Left kidney (tissue), 2 donors: ENCODE measurements around the gene HDAC4. TPM values are rescaled to one million over a fixed set of nuclear protein-coding genes. Genes with fewer than 3 reads are reported as not detected.

ENCODE experiments used
- DNase-seq: peaks from one replicate; pipeline ENCODE4 v3.0.0-alpha.2; 2013
- polyA plus RNA-seq: library from polyadenylated mRNA; unstranded; fragments of 120-200 nt; gene quantifications from one replicate; pipeline ENCODE4 v1.2.1, GENCODE V29; 2013; ENCODE audit not compliant: insufficient read length

HDAC4 gene
- polyA plus RNA-seq, 1 donor: 13.3 TPM

DNA sequence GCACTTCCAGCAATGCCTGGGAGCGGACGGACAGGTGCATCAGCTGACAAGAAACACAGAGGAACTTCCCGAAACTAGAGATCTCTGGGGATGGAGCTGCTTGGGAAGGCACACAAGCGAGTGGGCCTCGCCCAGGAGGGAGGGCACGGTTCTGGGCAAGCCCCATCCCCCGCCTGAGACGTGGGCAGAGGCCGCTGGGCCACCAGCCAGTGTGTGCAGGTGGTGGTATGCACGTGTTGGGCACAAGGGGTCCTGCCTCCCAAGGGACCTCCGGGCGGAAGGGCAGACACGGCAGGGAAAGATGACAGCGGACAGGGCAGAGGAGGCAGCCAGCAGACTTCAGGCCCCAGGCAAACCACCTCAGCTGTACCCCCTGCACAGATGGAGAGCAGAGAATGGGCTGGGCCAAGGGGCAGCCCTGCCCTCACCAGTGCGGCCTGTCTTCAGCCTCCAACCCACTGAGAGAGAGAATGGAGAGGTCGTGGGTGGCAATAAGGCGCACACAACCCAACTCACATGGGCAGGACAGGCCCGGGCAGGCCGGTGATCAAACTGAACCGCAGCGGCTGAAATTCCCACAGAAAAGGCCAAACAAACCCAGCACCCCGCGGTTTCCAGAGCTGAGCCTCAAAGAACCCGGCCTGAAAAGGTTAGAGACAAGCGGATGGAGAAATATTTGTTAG lies 51.2 kb downstream of the HDAC4 start:
- DNase-seq: no peak

DNA sequence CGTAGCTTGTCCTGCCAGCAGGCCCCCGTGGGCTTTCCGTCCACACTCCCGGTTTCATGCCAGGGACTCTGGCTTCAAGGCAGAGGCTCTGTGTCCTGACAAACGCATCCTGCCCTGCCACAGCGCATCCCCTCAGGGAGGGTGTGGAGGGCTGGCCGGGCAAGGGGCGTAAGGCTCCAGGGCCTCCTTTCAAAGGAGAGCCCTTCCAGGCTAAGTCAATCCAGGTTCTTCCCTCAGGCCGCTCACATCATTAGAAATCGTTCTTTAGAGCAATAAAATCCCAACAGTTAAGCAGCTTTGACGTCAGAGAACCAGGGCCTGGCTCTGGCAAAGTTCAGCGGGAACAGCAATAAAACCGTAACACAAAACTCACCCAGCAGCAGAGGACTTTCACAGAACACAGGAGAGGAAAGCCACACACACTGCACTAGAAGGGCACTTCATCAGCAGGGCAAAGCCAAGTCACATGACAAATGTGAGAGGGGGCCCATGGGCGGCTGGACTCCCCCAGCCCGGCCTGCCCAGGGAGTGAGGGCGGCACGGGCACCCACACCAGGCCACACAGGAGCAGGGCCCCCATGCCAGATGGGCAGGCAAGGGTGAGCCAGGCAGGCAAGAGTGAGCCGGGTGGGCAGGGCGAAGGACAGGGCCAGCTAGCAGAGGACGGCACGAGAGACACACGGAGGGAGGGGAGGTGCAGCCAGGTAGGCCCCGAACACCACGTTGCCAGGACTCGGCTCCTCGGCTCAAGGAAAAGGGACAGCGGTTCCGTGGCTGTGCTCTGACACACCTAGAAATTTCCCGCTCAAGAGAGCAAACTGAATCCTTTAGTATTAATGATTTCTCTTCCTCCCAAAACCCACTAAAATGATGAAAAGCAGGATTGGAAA lies 52.0 kb downstream of the HDAC4 start:
- DNase-seq: peak; percentile 64

DNA sequence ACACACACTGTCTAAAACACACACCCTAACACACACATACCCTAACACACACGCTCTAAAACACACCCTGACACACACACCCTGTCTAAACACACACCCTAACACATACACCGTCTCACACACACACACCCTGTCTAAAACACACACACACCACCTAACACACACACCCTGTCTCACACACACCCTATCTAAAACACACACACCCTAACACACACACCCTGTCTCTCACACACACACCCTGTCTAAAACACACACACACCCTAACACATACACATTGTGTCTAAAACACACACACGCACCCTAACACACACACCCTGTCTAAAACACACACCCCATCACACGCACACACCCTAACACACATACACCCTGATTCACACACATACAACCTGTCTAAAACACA lies 54.1 kb downstream of the HDAC4 start:
- DNase-seq: no peak

DNA sequence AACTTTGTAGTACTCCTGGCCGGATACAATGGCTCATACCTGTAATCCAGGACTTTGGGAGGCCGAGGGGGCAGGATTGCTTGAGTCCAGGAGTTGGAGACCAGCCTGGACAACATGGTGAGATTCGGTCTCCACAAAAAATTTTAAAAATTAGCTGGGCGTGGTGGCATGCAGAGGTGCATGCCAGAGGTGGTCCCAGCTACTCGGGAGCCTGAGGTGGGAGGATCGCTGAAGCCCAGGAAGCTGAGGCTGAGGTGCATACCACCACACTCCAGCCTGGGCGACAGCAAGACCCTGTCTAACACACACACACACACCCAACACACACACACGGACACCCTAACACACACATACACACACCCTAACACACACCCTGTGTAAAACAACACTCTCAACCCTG lies 55.6 kb downstream of the HDAC4 start:
- DNase-seq: no peak

DNA sequence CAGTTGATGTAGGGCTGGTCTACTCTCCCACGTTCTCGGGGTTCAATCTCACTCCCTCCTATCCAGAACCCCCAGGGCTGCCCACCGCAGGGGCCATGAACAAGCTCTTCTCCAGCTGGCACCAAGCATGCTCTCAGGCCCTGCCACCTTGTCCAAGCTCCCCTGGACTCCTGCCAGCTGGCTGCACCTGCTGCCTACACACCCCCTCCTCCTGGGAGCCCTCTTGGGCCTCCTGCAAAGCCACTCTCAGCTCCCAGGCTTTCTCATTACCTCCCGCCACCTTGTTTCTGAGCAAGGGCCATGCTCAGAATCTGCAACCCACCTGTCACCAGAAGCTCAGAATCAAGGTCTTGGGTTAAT lies 56.0 kb downstream of the HDAC4 start:
- no peak for DNase-seq

DNA sequence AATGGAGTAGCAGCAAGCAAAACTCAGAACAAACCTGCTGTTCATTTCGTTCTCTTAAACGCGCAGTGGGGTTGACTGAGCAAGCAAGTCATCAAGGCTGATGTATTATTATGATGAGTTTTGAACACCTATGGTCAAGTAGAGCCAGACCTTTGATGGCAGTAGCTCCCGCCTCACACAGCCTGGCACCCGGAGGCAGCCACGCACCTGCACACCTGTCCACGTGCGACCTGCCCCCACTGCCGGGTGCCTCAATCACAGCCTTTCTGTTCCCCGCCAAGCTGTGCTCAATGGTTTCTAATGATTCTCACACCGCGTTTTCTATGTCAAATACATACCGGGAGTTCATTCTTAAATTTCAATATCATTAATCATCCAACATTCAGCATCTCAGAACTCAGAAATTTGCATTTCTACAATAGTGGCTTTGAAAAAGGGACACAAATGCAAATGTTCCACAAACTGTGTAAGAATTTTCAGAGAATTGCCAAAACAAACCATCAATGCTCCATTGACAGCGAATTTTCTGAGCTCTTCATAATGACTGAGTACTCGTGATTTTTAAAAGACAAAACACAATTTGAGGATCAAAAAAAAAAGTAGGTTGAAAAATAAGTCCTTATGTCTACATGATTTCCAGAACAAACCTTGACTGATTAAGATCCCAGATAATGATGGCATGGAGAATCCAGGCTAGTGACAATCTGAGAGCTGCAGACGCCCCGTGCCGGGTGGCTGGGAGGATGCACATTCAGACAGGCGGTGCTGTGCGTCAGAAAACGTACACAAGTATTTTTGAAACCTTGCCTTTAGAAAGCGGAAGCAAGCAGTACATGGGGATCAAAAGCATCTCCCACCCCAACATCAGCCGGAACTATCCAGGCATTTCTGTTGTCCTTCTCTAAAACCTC lies 56.6 kb downstream of the HDAC4 start:
- no peak for DNase-seq

DNA sequence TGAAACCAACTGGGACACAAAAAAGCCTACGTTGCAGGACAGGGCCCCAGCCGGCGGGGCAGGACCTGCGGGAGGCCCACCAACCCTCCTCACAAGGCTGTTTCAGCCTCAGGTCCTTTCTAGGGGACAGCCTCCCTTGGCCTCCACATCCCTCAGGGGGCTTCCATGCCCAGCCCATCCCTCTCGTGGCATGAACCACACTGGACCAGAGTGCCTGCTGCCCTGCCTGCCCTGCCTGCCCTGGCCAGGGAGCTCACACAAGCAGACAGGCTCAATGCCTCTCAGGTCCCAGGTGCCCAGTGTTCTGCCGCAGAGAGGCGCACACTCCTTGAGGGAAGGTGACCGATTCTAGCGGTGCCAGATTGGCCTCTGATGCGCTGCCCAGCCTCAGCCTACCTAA lies 57.4 kb downstream of the HDAC4 start:
- DNase-seq: no peak

DNA sequence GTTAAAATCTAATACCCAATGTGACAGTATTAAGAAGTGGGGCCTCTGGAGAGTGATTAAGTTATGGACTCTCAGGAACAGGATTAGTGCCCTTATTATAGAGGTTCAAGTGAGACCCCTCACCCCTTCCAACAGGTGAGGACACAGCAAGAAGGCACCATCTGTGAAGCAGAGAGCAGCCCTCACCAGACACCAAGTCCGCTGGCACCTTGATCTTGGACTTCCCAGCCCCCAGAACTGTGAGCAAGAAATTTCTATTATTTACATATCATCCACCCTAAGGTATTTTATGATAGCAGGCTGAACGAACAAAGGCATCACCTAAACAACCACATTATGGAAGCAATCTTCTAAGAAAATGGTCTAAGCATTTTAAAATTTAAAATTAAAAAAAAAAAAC lies 59.0 kb downstream of the HDAC4 start:
- DNase-seq: no peak

DNA sequence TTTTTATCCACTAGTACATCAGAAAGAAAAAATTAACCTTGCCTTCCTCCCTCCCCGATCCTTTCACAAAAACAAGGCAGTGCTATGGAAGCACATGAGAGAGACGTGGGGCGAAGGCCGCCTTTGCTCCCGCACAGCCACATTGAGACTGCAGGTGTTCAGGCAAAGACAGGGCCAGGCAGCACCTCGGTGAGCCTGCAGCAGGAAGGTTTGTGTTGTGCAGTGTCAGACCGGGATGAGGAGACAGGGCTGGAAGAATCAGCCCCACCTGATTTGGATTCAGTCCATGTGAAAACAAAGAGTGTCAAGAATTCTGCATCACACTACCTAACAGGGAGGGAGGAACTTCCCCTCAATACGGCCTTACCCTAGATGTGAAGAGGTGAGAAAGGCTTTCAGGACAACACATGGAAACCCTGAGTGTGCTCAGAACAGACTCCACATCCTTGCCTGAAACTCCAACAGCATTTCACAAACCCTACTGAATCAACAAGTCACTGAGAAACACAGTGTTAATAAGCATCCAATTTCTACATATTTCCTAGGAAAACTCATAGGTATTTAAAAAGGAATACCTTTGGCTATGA lies 59.6 kb downstream of the HDAC4 start:
- no peak for DNase-seq

DNA sequence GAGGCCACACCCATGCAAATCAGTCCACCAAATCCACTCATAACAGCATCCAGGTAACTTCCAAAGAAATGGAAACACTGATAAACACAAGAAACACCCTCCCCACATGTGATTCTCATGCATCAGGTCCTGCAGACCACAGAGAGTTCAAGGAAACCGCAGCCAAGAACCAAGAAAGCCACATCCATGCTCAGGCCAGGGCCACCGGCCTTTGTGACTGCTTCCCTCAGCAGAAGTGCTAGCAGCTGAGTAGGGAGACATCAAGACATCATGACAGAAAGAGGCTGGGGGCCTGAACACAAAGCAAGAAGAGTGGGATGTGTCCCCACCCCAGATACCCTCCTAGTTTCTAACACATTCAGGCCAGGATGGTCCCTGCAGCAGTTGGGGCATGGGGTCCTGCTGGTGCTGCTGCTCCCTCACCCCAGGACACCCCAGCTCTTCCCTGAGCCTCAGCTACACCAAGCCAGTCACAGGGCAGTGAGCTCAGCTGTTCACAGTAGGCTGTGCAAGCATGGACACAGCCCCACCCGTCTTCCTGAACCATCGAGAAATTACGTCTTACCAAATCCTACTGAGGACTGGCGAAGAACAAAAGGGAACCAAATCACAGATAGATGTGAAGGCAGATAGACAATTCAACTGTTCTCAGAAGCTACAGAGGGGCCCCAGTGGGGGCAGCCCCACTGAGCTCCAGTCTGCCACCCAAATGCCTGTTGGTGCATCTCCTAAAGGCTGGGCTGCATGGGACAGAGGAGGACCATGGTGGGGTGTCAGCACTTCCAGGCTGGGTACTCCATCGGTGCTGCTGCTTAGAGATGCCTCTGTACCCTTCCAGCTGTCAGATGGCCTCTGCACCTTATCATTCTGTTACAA lies 60.9 kb downstream of the HDAC4 start:
- no peak for DNase-seq

DNA sequence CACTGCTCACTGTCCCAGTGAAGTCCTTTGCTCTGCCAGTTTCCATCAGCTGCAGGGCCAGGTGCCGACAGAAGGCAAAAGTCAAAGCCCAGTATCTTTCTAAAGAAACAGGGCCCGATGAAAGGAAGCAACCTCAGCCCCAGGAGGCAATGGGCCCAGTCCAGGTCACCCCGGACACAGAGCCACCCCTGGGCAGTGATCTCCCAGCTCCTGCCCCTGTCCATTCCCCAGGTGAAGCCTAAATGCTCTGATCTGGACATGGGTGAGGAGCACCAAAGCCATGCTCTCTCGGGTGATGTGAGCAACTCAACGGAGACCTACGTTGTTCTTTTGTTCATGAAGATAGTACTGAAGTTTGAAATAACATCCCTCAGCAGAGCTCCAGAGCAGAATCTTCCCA lies 61.6 kb downstream of the HDAC4 start:
- DNase-seq: no peak

DNA sequence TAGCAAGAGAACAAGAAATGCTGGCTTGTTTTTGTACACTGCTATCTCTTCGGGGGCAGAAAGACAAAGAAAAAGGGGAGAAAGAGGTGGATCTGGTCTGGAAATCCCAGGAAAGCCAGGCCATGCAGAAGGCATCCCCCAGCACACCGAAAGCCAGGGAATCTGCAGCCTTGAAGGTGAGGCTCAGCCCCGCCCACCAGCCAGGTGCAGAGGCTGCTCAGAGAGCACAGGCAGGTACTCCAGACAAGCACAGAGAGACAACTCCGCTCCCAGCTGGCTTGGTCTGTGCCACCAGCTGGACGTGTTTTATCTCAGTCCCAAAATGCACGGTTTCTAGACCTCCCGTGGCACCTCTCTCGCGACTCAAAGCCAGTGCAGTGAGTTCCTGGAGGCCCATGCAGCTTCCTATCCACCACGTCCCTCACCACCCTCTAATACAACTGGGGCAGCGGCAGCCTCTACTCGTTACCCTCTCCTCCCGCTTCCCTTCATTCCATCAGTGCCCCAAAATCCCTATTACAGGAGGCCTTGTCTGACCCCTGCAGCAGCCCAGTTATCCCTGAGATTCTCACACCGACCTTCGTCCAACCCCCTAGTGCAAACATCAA lies 62.8 kb downstream of the HDAC4 start:
- DNase-seq: no peak

DNA sequence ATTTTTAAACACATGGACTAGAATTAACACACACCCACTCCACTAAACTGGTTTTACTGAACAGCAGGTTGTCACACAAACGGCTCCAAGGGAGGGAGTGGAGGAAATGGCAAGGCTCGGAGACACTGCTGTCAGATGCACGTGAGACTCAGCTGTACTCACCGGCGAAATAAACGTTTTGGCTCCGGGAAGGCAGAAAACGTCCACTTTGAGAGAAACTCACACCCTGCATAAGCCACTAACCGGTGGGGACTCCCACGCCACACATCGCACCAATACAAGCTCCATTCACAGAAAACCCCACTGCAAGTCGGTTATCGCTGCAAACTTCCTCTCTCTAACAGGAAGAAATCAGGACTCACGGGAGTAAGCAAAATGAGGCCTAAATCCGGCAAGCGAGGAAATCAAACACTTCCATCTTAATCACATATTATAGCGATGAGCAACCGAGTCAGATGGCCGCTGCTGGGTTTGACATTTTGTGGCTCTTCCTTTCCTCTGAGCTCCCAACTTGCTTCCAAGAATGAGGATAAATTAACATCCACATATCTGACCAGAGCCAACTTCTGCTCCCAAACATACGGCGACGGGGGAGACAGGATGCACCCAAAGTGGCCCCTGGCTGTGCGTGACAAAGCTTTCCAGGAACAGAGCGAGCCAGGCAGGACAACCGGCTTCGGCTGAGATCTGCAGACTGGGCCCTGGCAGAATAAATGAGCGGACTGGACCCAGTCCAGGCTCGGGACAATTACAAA lies 63.5 kb downstream of the HDAC4 start:
- no peak for DNase-seq

DNA sequence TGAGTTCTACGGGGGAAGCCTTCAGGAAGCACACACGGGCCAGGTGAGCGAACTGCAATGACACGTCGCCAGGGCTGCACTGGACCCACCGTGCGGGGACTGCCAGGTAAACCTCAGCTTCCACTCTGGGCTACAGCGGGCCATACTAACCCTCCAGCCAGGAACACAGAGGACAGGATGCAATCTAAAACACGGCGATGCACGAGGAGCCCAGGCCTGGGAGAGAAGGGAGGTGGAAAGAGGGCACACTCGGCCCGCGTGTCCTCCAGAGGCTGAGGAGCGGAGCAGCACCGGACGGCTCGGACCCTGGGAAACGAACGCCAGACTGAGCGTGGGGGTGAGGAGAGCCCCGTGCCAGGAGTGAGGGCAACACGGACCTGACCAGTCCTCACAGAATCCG lies 69.3 kb downstream of the HDAC4 start:
- no peak for DNase-seq

DNA sequence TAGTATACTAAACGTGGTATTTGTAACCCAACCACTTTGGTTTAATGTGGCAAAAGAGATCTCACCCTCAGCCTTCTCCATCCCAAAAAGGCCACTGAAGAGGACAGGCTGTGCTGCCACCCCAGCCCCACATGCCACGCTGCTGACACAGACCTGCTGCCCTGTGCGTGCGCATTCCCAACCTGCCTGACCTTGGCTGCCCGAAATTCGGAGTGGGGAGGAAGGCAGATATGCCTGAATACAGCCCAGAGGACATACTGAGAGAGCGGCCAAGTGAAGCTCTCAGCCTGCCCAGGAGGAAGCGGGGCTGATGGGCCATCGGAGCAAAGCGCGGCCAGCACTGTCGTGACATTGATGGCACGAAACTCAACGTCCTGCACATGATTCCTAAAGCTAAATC lies 70.0 kb downstream of the HDAC4 start:
- no peak for DNase-seq

DNA sequence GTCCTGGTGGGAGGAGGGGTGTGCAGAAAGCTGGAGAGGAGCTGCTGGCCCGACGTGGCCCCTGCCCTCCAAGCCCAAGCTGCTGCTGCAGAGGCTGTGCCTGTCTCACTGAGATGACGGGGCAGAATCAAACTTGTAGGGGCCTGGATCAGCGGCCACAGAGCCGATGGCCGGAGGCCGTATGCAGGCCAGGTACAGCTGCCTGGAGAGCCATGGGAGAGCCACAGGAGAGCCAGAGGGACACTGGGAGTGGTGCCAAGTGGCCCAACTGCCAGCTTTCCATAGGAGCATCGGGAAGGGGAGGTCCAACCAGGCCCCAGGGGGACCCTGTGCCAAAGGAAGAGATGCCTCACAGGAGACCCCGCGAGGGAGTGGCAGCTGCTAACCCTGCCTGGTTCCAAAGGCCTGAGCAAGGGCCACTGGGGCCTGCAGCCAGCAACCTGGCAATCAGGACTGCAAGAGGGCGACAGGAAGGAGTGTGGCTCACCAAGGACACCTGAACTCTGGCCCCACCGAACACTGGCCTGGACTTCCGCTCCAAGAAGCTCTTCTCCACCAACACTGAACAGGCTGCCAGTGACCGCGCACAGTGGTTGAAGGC lies 70.7 kb downstream of the HDAC4 start:
- no peak for DNase-seq

DNA sequence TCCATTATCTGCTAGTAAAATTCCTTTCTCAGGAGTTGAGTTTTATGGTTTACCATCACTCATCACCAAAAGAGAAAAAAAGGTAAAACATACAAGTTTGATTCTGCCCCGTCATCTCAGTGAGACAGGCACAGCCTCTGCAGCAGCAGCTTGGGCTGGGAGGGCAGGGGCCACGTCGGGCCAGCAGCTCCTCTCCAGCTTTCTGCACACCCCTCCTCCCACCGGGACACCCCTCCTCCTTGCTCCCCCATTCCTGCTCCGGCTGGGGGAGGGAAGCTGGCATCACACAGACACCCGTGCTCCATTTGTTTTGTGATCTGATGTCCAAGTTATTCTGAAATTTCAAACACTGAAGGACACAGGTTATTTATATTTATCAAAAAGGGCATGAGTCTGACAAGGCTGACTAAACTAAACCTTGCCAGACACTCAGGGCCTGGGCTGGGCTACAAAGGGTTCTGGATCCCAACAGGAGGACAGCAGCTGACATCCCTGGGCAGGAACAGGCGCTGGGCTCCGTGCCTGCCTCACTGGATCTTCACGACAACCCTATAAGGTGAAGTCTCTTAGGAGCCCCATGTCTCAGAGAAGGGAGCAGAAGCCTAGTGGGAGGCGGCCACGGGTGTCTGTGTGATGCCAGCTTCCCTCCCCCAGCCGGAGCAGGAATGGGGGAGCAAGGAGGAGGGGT lies 71.4 kb downstream of the HDAC4 start:
- DNase-seq: no peak

DNA sequence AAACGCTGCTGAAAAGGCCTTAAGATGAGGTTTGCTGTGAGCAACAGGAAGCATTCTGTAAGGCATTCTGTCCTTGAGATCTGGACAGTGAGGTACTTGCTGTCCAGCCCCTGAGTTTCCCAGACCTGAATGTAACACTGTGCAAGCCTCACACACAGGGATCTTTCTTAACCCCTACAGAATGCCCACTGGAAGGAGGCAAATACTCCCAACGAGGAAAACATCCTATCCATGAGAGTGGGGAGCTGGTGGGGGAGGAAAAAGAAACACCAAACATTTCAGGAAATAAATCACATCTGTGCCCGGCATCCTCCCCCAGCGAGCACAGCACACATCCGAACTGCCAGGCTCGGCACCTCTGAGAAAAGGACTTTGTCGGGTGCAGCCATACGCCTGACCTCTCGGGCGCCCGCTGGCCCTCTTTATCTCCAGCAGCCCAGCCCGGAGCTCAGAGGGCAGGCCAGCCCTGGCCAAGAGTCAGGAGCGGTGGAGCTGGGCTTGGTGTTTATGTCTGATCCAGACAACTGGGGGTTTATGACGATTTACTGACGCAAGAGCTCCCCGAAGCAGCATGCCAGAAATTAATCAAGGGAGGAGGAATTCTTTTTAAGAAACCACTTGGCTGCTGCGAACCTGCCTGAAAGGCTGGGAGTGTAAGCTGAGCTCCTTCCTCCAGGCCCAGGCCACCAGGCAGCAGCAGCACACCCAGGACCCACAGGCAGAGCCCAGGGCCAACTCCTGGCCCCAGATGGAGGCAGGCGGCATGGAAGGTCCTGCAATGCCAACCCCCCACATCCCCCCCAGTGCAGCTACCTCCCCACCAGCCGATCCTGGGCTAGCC lies 72.2 kb downstream of the HDAC4 start:
- peak; percentile 64 for DNase-seq
